Spleen (tissue), 11 donors: ENCODE data around the gene TENM4. TPM values are rescaled to one million over a fixed set of nuclear protein-coding genes. Genes with fewer than 3 reads are reported as not detected.

Source experiments
- DNase-seq: peaks from one replicate; pipeline ENCODE4 v3.0.0-alpha.2; 2020
- H3K27ac ChIP-seq, 8 donors: fragments of 200-600 bp; sonication (generic) in 7 of 8; 1 replicate in 4 of 8; 2 replicates in 4 of 8; pipeline versions ENCODE4 v1.5.0 to v1.8.0; 2016 to 2021; ENCODE audit warnings: inconsistent platforms in 4 of 8, mild to moderate bottlenecking in 4 of 8, moderate library complexity in 1 of 8
- H3K27me3 ChIP-seq, 7 donors: fragments of 200-600 bp; sonication (generic) in 6 of 7; replicated peaks in 1 of 7; 1 replicate in 4 of 7; 2 replicates in 3 of 7; pipeline versions ENCODE4 v1.5.0 to v1.8.0; 2016 to 2021; ENCODE audit warnings: inconsistent platforms in 3 of 7, mild to moderate bottlenecking in 1 of 7
- H3K36me3 ChIP-seq, 6 donors: fragments of 200-600 bp; sonication (generic) in 5 of 6; 1 replicate in 4 of 6; 2 replicates in 2 of 6; pipeline versions ENCODE4 v1.5.0 to v1.8.0; 2016 to 2021; ENCODE audit warnings: inconsistent platforms in 2 of 6
- H3K4me1 ChIP-seq, 6 donors: fragments of 200-600 bp; sonication (generic) in 5 of 6; 1 replicate in 3 of 6; 2 replicates in 3 of 6; pipeline versions ENCODE4 v1.5.0 to v1.8.0; 2016 to 2021; ENCODE audit warnings: inconsistent platforms in 3 of 6
- H3K4me3 ChIP-seq, 8 donors: fragments of 200-600 bp; sonication (generic) in 7 of 8; 1 replicate in 4 of 8; 2 replicates in 4 of 8; pipeline versions ENCODE4 v1.5.0 to v1.8.0; 2016 to 2021; ENCODE audit warnings: inconsistent platforms in 4 of 8, mild to moderate bottlenecking in 4 of 8, moderate library complexity in 2 of 8
- H3K9me3 ChIP-seq, 8 donors: fragments of 200-600 bp; sonication (generic) in 7 of 8; 1 replicate in 4 of 8; 2 replicates in 4 of 8; pipeline versions ENCODE4 v1.5.0 to v1.8.0; 2016 to 2021; ENCODE audit warnings: inconsistent platforms in 4 of 8
- CTCF ChIP-seq, 11 experiments: fragments of 200-600 bp in 7 of 11; fragments of 450-650 bp in 4 of 11; sonication (generic) in 4 of 11; IDR thresholded peaks in 8 of 11; conservative IDR thresholded peaks in 3 of 11; 1 replicate in 7 of 11; 2 replicates in 4 of 11; pipeline versions ENCODE4 v1.4.0 to v1.8.0; 2016 to 2021; ENCODE audit warnings: antibody characterized with exemption in 11 of 11, inconsistent platforms in 4 of 11, mild to moderate bottlenecking in 1 of 11
- POLR2A ChIP-seq, 3 donors: fragments of 450-650 bp; IDR thresholded peaks; one replicate each; pipeline ENCODE4 v1.5.1; 2017; ENCODE audit warnings: antibody characterized with exemption in 3 of 3, mild to moderate bottlenecking in 1 of 3
- POLR2AphosphoS5 ChIP-seq, 3 donors: sonication (generic); formaldehyde crosslinking; IDR thresholded peaks; one replicate each; pipeline ENCODE4 v1.5.1; 2017; ENCODE audit warnings: antibody characterized with exemption in 3 of 3
- WGBS, 5 donors: extraction: QIAGEN DNeasy Blood & Tissue Kit in 3 of 5; methylation state at CpG; one replicate each; pipeline versions ENCODE4 v1.1.5 to v1.1.7; 2013 to 2018; 5-methylcytosine and 5-hydroxymethylcytosine counted together
- intact Hi-C: fragments of 100-400 bp; cut with DNase I; formaldehyde crosslinking; loops from one replicate; pipeline ENCODE4 v1.15.0; 2023; ENCODE audit warnings: low total_unique reads
- polyA plus RNA-seq, 3 donors: library from polyadenylated mRNA; stranded (reverse); fragments of 200-250 nt; gene quantifications; one replicate each; pipeline ENCODE4 v1.2.1, GENCODE V29; 2013
- total RNA-seq, 7 donors: library from RNA; depleted of rRNA in 3 of 7; stranded (reverse); fragments of >200 nt in 3 of 7; fragmentation: NEBNext Ultra II Directional in 4 of 7; extraction: Animal tissue kit (Norgen Biotek cat#: 25700) in 4 of 7; gene quantifications; one replicate each; pipeline versions ENCODE4 v1.1.0 to v1.2.1, GENCODE V29; 2016 to 2021
- donor health status: healthy with polysubstance abuse.
- donor health status: DM: no; HTN: no; CAD: no; lungs with moderate emphysema.
- donor health status: DM: no; HTN: no; CAD: no.
- donor health status: Bipolar disorder and iron deficiency.
- donor health status: healthy.
- donor health status: DM: no; HTN: no; CAD: no.
- donor health status: DM: yes; HTN: yes; CAD: no.

The TENM4 gene
- total and polyA plus RNA-seq, 10 donors = 0.09 to 4.5 (median 1.2) TPM

- Histone ChIP-seq H3K9me3 (no peaks in the 10 kb centered on the region), H3K4me3 (no peak overlapping the region), H3K27ac (no peak overlapping the region), H3K27me3 (peaks cover 0 to 10% (median 0%) of the 10 kb centered on the region in 7 donors), H3K36me3 (no peaks in the 10 kb centered on the region), H3K4me1 (no peaks in the 10 kb centered on the region)
- 50 to 74% (median 61%) methylated on average over 3 of the region's 3 CpGs for WGBS, 5 donors
- intact Hi-C loops = no loop called here
- TF ChIP-seq POLR2A (IDR thresholded peaks at IDR 0.05) (no peak), CTCF (IDR thresholded peaks at IDR 0.05 in 8 of 11, conservative IDR thresholded peaks at IDR 0.05 in 3 of 11) (no peak), POLR2AphosphoS5 (IDR thresholded peaks at IDR 0.05) (no peak)
- DNase-seq = no peak
Observed at GRCh38 chr11:79179087-79179486, 261.7 kb downstream of the TENM4 start.

- WGBS, 5 donors = 41 to 52% (median 46%) methylated on average over 6 to 7 of the region's 7 CpGs
- H3K4me1 ChIP-seq = no peaks in the 10 kb centered on the region
- H3K4me3 ChIP-seq = no peak overlapping the region
- intact Hi-C loops = no loop called here
- no peaks in the 10 kb centered on the region for H3K36me3 ChIP-seq
- no peak for DNase-seq
- H3K9me3 ChIP-seq = no peaks in the 10 kb centered on the region
- H3K27me3 ChIP-seq = peaks cover 0 to 19% (median 0%) of the 10 kb centered on the region in 7 donors
- no peak for TF ChIP-seq CTCF (IDR thresholded peaks at IDR 0.05 in 8 of 11, conservative IDR thresholded peaks at IDR 0.05 in 3 of 11)
- TF ChIP-seq POLR2A (IDR thresholded peaks at IDR 0.05) = no peak
- no peak for TF ChIP-seq POLR2AphosphoS5 (IDR thresholded peaks at IDR 0.05)
- no peak overlapping the region for H3K27ac ChIP-seq
Observed at GRCh38 chr11:79174045-79175008, 266.5 kb downstream of the TENM4 start.

- H3K4me3 ChIP-seq = no peak overlapping the region
- no peak for DNase-seq
- 67 to 75% (median 72%) methylated on average over 5 of the region's 5 CpGs for WGBS, 5 donors
- TF ChIP-seq POLR2A (IDR thresholded peaks at IDR 0.05) (no peak), CTCF (IDR thresholded peaks at IDR 0.05 in 8 of 11, conservative IDR thresholded peaks at IDR 0.05 in 3 of 11) (no peak), POLR2AphosphoS5 (IDR thresholded peaks at IDR 0.05) (no peak)
- intact Hi-C loops = no loop called here
- H3K4me1 ChIP-seq = no peaks in the 10 kb centered on the region
- no peak overlapping the region for H3K27ac ChIP-seq
- no peaks in the 10 kb centered on the region for H3K9me3 ChIP-seq
- H3K36me3 ChIP-seq = no peaks in the 10 kb centered on the region
- H3K27me3 ChIP-seq = peaks cover 0 to 19% (median 0%) of the 10 kb centered on the region in 7 donors
Observed at GRCh38 chr11:79173615-79174014, 267.2 kb downstream of the TENM4 start.

GRCh38 chr11:79170321-79170720 lies 270.5 kb downstream of the TENM4 start:
- Histone ChIP-seq H3K27me3 (peaks cover 0 to 9% (median 0%) of the 10 kb centered on the region in 7 donors), H3K4me1 (no peaks in the 10 kb centered on the region), H3K36me3 (no peaks in the 10 kb centered on the region), H3K4me3 (no peak overlapping the region), H3K9me3 (no peaks in the 10 kb centered on the region), H3K27ac (no peak overlapping the region)
- no peak for DNase-seq
- no peak for TF ChIP-seq POLR2AphosphoS5 (IDR thresholded peaks at IDR 0.05)
- TF ChIP-seq CTCF (IDR thresholded peaks at IDR 0.05 in 8 of 11, conservative IDR thresholded peaks at IDR 0.05 in 3 of 11) = no peak
- no peak for TF ChIP-seq POLR2A (IDR thresholded peaks at IDR 0.05)
- WGBS, 5 donors = 58 to 83% (median 75%) methylated on average over 2 of the region's 2 CpGs
- intact Hi-C loops = no loop called here
